Activated T-cell treated with anti-CD3 and anti-CD28 coated beads, Interleukin-2, amount 50 U/mL, for 72 hours (primary cell): ENCODE data around the gene MYO10. TPM values are rescaled to one million over a fixed set of nuclear protein-coding genes. Genes with fewer than 3 reads are reported as not detected.

Source experiments
- ATAC-seq, 2 donors: fragments of 150-1000 bp; cut with Tn5 transposase; replicated peaks in 1 of 2; 2 replicates each; pipeline ENCODE4 v1.10.0; 2021; ENCODE audit warnings: moderate library complexity in 2 of 2, mild to moderate bottlenecking in 1 of 2
- DNase-seq, 2 donors: peaks; one replicate each; pipeline ENCODE4 v3.0.0; 2021 to 2022; ENCODE audit warnings: mixed read lengths in 1 of 2
- H3K27ac Mint-ChIP-seq: one replicate; pipeline ENCODE4 v1.8.0; 2022; ENCODE audit warnings: mild to moderate bottlenecking, moderate library complexity, mixed read lengths
- H3K27me3 Mint-ChIP-seq: one replicate; pipeline ENCODE4 v1.8.0; 2022; ENCODE audit warnings: low read depth, mixed read lengths
- H3K36me3 Mint-ChIP-seq, 2 donors: one replicate each; pipeline ENCODE4 v1.8.0; 2022; ENCODE audit warnings: mixed read lengths in 2 of 2, mild to moderate bottlenecking in 1 of 2; ENCODE audit not compliant: insufficient read depth in 2 of 2
- H3K4me1 Mint-ChIP-seq: one replicate; pipeline ENCODE4 v1.8.0; 2022; ENCODE audit warnings: low read depth, mixed read lengths
- H3K4me3 Mint-ChIP-seq, 2 donors: one replicate each; pipeline ENCODE4 v1.8.0; 2022; ENCODE audit warnings: mild to moderate bottlenecking in 2 of 2, mixed read lengths in 2 of 2, moderate library complexity in 2 of 2
- H3K9me3 Mint-ChIP-seq, 2 donors: one replicate each; pipeline ENCODE4 v1.8.0; 2022; ENCODE audit warnings: mixed read lengths in 2 of 2
- total RNA-seq, 2 donors: library from RNA; stranded (reverse); gene quantifications; one replicate each; pipeline ENCODE4 v1.2.3, GENCODE V29; 2022

MYO10 gene
- total RNA-seq, 2 donors from 2014 or later = 0.43 to 0.97 TPM

- ATAC-seq (no peak), DNase-seq (no peak)
- Mint-ChIP-seq H3K36me3 (no peaks in the 10 kb centered on the region), H3K9me3 (peaks cover 1% of the 10 kb centered on the region in 2 donors), H3K4me3 (no peak overlapping the region), H3K27me3 (no peaks in the 10 kb centered on the region), H3K4me1 (peaks cover 7% of the 10 kb centered on the region), H3K27ac (no peak overlapping the region)
Observed at GRCh38 chr5:16920109-16920816, 15.8 kb downstream of the MYO10 start.

GRCh38 chr5:16918891-16919671 is 17.0 kb downstream of the MYO10 start:
- no peak overlapping the region for H3K27ac Mint-ChIP-seq
- DNase-seq = no peak
- peaks cover 7% of the 10 kb centered on the region for H3K4me1 Mint-ChIP-seq
- no peaks in the 10 kb centered on the region for H3K36me3 Mint-ChIP-seq
- no peak for ATAC-seq
- no peaks in the 10 kb centered on the region for H3K27me3 Mint-ChIP-seq
- H3K9me3 Mint-ChIP-seq = peaks cover 1% of the 10 kb centered on the region in 2 donors
- H3K4me3 Mint-ChIP-seq = no peak overlapping the region

- no peaks in the 10 kb centered on the region for H3K36me3 Mint-ChIP-seq
- ATAC-seq (no peak), DNase-seq (no peak)
- no peaks in the 10 kb centered on the region for H3K9me3 Mint-ChIP-seq
- H3K27ac Mint-ChIP-seq = no peak overlapping the region
- H3K4me3 Mint-ChIP-seq = no peak overlapping the region
- peaks cover 7% of the 10 kb centered on the region for H3K4me1 Mint-ChIP-seq
- H3K27me3 Mint-ChIP-seq = peaks cover 8% of the 10 kb centered on the region
Observed at GRCh38 chr5:16918156-16918555, 17.9 kb downstream of the MYO10 start.

- no peaks in the 10 kb centered on the region for H3K36me3 Mint-ChIP-seq
- peaks cover 10% of the 10 kb centered on the region for H3K27me3 Mint-ChIP-seq
- H3K4me3 Mint-ChIP-seq = no peak overlapping the region
- H3K27ac Mint-ChIP-seq = no peak overlapping the region
- ATAC-seq (peak in 1 of 2 donors; percentile 40), DNase-seq (no peak)
- no peaks in the 10 kb centered on the region for H3K9me3 Mint-ChIP-seq
- peaks cover 7% of the 10 kb centered on the region for H3K4me1 Mint-ChIP-seq
Observed at GRCh38 chr5:16916262-16916878, 19.7 kb downstream of the MYO10 start.

GRCh38 chr5:16914584-16914983 is 21.5 kb downstream of the MYO10 start:
- DNase-seq (no peak), ATAC-seq (no peak)
- Mint-ChIP-seq H3K4me3 (no peak overlapping the region), H3K27ac (no peak overlapping the region), H3K27me3 (peaks cover 10% of the 10 kb centered on the region), H3K9me3 (no peaks in the 10 kb centered on the region), H3K36me3 (no peaks in the 10 kb centered on the region), H3K4me1 (peaks cover 7% of the 10 kb centered on the region)

- ATAC-seq (no peak), DNase-seq (no peak)
- Mint-ChIP-seq H3K9me3 (no peaks in the 10 kb centered on the region), H3K27me3 (peaks cover 10% of the 10 kb centered on the region), H3K4me3 (no peak overlapping the region), H3K4me1 (peaks cover 7% of the 10 kb centered on the region), H3K36me3 (no peaks in the 10 kb centered on the region), H3K27ac (no peak overlapping the region)
Observed at GRCh38 chr5:16914108-16914435, 22.0 kb downstream of the MYO10 start.

- ATAC-seq = no peak
- DNase-seq = no peak
- Mint-ChIP-seq H3K27ac (no peak overlapping the region), H3K27me3 (peaks cover 10% of the 10 kb centered on the region), H3K4me3 (no peak overlapping the region), H3K4me1 (peaks cover 7% of the 10 kb centered on the region), H3K9me3 (peaks cover 0 to 3% of the 10 kb centered on the region in 2 donors), H3K36me3 (peaks cover 0 to 1% of the 10 kb centered on the region in 2 donors)
Observed at GRCh38 chr5:16913187-16914107, 22.6 kb downstream of the MYO10 start.

GRCh38 chr5:16912080-16912479 is 24.0 kb downstream of the MYO10 start:
- peaks cover 0 to 3% of the 10 kb centered on the region in 2 donors for H3K9me3 Mint-ChIP-seq
- no peak overlapping the region for H3K4me3 Mint-ChIP-seq
- no peak overlapping the region for H3K27ac Mint-ChIP-seq
- peaks cover 10% of the 10 kb centered on the region for H3K27me3 Mint-ChIP-seq
- H3K36me3 Mint-ChIP-seq = peaks cover 0 to 1% of the 10 kb centered on the region in 2 donors
- DNase-seq (no peak), ATAC-seq (no peak)
- H3K4me1 Mint-ChIP-seq = peaks cover 7% of the 10 kb centered on the region

- Mint-ChIP-seq H3K4me1 (no peaks in the 10 kb centered on the region), H3K27me3 (peaks cover 10% of the 10 kb centered on the region), H3K27ac (no peak overlapping the region), H3K9me3 (peaks cover 0 to 6% of the 10 kb centered on the region in 2 donors), H3K4me3 (no peak overlapping the region), H3K36me3 (peaks cover 0 to 1% of the 10 kb centered on the region in 2 donors)
- ATAC-seq (no peak), DNase-seq (no peak)
Observed at GRCh38 chr5:16909464-16909863, 26.6 kb downstream of the MYO10 start.

GRCh38 chr5:16907270-16907669 is 28.8 kb downstream of the MYO10 start:
- Mint-ChIP-seq H3K27me3 (no peaks in the 10 kb centered on the region), H3K4me3 (no peak overlapping the region), H3K27ac (no peak overlapping the region), H3K4me1 (no peaks in the 10 kb centered on the region), H3K36me3 (peaks cover 0 to 1% of the 10 kb centered on the region in 2 donors), H3K9me3 (peaks cover 0 to 6% of the 10 kb centered on the region in 2 donors)
- no peak for ATAC-seq
- DNase-seq = no peak

GRCh38 chr5:16906255-16906654 is 29.8 kb downstream of the MYO10 start:
- Mint-ChIP-seq H3K27ac (no peak overlapping the region), H3K4me3 (no peak overlapping the region), H3K4me1 (no peaks in the 10 kb centered on the region), H3K36me3 (peaks cover 0 to 1% of the 10 kb centered on the region in 2 donors), H3K9me3 (peaks cover 0 to 6% of the 10 kb centered on the region in 2 donors), H3K27me3 (no peaks in the 10 kb centered on the region)
- DNase-seq (no peak), ATAC-seq (no peak)

- Mint-ChIP-seq H3K27ac (no peak overlapping the region), H3K9me3 (peaks cover 0 to 3% of the 10 kb centered on the region in 2 donors), H3K36me3 (peaks cover 0 to under 1% of the 10 kb centered on the region in 2 donors), H3K4me3 (no peak overlapping the region), H3K27me3 (no peaks in the 10 kb centered on the region), H3K4me1 (no peaks in the 10 kb centered on the region)
- ATAC-seq = no peak
- no peak for DNase-seq
Observed at GRCh38 chr5:16903480-16904300, 32.4 kb downstream of the MYO10 start.
